ENCODE results near the gene CX3CL1.

GRCh38 chr16:57432505-57432904, 60.2 kb downstream of the CX3CL1 start:
- TF ChIP-seq GATA2 (IDR thresholded peaks at IDR 0.05; ENCODE audit: low read depth, low read length) (no peak), GATA3 (IDR thresholded peaks at IDR 0.05; ENCODE audit: low read depth, low read length) (no peak)

All from SH-SY5Y (cell line).